ENCODE measurements around the gene MARK2.

Gene MARK2

GRCh38 chr11:63911440-63911839, 72.5 kb downstream of the MARK2 start:
- TF ChIP-seq CTCF (IDR thresholded peaks at IDR 0.05; ENCODE audit: extremely low read depth, missing control alignments) = no peak
- peak; percentile 32 for DNase-seq (ENCODE audit: low spot score)

GRCh38 chr11:63911876-63912275, 73.0 kb downstream of the MARK2 start:
- no peak for TF ChIP-seq CTCF (IDR thresholded peaks at IDR 0.05; ENCODE audit: extremely low read depth, missing control alignments)

DNA sequence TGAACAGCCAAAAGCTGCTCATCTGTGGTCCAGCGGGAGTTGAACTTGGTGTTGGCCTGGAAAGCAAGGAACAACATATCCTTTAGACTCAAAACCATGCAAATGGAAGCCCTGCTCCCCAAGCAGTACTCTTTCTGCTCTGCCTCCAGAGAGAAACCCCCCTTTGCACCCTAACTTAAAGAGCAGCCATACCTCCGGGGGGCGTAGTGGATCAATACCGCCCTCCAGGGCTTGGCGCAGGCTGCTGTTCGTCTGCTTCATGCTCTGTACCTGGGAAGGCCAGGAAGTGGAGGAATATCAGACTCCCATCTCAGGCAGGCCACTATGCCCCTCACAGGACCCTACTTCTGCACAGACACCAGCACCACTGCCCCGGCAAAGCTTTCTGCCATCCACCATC, 73.8 kb downstream of the MARK2 start:
- peak; percentile 31 for DNase-seq (ENCODE audit: low spot score)
- no peak for TF ChIP-seq CTCF (IDR thresholded peaks at IDR 0.05; ENCODE audit: extremely low read depth, missing control alignments)

More at GRCh38 chr11:63911876-63912275, 73.0 kb downstream of the MARK2 start:
- peak; percentile 21 for DNase-seq (ENCODE audit: low spot score)

DNA sequence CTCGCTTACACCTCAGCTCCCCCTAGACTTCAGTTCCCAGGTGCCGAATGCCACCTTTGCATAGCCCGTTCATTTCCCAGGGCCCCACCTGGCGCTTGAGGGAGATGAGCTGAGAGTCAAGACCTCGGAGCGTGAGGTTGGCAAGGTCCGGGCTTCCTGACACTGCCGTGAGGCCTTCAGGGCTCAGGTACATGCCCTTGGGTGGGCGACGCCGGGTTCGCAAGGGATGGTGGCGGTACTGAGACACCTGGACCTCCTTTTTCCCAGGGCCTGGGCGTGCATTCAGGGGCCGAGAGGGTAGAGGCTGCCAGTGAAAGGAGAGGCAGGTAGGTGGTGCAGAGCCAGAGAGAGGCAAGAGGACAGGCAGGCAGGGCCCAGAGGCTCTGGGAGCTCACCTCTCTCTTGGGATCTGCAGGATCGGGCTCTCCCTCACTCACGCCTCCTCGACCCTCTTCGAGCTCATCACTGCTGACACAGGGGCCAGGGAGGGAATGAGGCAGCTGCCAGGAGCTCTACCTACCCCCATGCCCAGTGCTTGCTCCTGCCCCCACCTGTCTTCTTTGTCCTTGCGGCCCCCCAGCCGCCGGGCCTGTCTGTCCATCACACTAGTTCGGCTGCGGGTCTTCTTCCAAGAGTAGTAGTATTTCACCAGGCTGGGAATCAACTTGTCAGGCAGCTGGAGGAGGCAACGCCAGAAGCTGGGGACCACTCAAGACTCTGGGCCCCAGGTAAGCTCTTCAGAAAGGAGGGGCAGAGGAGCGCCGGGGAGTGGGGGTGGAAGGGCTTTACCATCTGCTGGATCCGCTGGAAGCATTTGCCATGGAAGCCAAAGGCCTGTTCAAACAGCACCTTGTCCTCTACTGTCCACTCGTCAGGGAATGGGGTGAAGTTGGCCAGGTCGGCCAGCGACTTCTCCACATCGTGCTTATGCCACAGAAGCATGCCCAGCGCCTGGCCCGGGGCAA, 75.2 kb downstream of the MARK2 start:
- peak; percentile 33 for DNase-seq (ENCODE audit: low spot score)
- no peak for TF ChIP-seq CTCF (IDR thresholded peaks at IDR 0.05; ENCODE audit: extremely low read depth, missing control alignments)

GRCh38 chr11:63914896-63915691, 76.2 kb downstream of the MARK2 start:
- TF ChIP-seq CTCF (IDR thresholded peaks at IDR 0.05; ENCODE audit: extremely low read depth, missing control alignments) = no peak
- DNase-seq (ENCODE audit: low spot score) = peak; percentile 44

GRCh38 chr11:63915961-63916836, 77.3 kb downstream of the MARK2 start:
- peak; percentile 80 for DNase-seq (ENCODE audit: low spot score)
- TF ChIP-seq CTCF (IDR thresholded peaks at IDR 0.05; ENCODE audit: extremely low read depth, missing control alignments) = peak; percentile 24

Data from GM20000 (cell line).